GM18508 (cell line): ENCODE results near the gene NR1H2.
"Not testable (repeated sequence)": the region's sequence is repeated elsewhere in the genome, so short reads cannot be mapped to it uniquely, and the experiment has no call there.

Source experiments
- ATAC-seq: cut with Tn5 transposase; IDR thresholded peaks from one replicate; pipeline ENCODE4 v1.9.1; 2021; ENCODE audit warnings: moderate number of reproducible peaks; ENCODE audit not compliant: insufficient read depth, unreplicated experiment

The NR1H2 gene

DNA sequence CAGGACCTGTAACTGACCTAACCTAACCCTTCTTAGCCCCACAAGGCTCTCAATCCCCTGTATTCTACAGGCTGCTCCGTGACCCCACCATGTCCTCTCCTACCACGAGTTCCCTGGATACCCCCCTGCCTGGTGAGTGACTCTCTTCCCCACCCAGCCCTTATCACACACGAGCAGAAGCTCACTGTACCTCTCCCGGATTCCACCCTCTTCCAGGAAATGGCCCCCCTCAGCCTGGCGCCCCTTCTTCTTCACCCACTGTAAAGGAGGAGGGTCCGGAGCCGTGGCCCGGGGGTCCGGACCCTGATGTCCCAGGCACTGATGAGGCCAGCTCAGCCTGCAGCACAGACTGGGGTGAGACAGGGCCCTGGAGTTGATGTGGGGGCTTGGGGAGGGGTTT lies 1.3 kb downstream of the NR1H2 start:
- no peak for ATAC-seq

DNA sequence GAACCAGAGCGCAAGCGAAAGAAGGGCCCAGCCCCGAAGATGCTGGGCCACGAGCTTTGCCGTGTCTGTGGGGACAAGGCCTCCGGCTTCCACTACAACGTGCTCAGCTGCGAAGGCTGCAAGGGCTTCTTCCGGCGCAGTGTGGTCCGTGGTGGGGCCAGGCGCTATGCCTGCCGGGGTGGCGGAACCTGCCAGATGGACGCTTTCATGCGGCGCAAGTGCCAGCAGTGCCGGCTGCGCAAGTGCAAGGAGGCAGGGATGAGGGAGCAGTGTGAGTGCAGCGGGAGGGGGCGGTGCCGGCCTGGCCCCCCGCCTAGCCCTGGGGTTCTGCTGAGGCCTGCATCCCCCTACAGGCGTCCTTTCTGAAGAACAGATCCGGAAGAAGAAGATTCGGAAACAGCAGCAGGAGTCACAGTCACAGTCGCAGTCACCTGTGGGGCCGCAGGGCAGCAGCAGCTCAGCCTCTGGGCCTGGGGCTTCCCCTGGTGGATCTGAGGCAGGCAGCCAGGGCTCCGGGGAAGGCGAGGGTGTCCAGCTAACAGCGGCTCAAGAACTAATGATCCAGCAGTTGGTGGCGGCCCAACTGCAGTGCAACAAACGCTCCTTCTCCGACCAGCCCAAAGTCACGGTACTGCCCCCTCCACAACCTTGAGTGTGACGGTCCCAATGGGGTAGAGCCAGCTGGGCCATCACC lies 2.1 kb downstream of the NR1H2 start:
- ATAC-seq: no peak

DNA sequence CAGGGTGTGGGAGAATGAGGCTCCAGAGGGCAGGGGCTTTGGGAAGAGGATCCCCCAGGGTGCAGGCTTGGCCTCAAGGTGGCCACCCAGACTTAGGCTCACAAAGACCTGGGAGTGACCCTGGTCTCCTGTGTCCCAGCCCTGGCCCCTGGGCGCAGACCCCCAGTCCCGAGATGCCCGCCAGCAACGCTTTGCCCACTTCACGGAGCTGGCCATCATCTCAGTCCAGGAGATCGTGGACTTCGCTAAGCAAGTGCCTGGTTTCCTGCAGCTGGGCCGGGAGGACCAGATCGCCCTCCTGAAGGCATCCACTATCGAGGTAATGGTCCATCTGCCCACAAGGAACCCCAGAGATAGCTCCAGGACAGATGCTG lies 2.6 kb downstream of the NR1H2 start:
- ATAC-seq: no peak

DNA sequence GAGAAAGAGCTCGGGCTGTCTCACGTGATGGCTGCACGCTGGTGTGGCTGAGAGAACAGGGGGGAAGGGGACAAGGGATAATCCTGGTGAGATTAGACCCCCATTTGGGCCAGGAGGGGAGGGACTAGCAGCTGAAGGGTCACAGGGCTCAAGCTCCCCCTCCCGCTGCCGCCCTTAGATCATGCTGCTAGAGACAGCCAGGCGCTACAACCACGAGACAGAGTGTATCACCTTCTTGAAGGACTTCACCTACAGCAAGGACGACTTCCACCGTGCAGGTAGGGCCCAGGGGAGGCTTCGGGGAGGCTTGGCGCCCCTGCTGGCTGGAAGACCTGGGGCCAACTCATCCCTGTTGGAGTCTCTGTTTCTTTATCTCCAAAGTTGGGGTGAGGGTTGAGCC lies 3.3 kb downstream of the NR1H2 start:
- ATAC-seq: no peak

DNA sequence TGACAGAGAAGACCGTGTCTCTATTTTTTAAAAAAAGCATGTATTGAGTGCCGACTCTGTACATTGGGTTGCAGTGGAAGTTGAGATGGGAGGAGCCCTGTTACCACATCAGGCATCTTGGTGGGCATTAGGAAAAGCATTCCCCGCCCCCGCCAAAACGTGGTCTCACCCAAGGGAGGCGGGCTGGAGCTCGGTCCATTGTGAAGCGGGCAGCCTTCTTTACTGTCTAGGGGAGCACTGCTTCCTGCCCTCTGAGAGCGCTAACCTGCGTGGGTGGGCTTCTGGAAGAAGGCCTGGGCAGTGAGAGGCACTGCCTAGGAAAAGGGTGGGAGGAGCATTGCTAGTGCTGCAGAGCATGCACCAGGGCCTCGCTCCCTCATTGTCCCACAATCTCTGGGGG lies 3.9 kb downstream of the NR1H2 start:
- no peak for ATAC-seq

DNA sequence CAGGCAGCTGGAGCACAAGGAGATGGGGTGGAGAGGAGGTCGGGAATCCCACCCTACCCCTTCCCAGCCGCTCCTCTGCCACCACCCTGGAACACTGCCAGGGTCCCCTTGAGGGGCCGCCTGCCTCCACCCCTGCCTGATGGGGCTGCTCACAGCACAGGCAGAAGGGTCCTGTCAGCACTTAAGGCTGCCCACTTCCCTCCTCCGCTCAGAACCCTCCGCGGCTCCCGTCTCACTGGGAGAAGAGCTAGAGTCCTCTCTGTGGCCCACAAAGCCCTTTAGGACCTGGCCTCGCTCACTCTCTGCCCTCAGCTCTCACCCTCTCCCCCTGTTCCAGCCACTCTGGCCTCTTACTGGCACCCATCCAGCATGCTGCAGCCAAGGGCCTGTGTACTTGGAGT lies 4.5 kb downstream of the NR1H2 start:
- ATAC-seq: no peak

DNA sequence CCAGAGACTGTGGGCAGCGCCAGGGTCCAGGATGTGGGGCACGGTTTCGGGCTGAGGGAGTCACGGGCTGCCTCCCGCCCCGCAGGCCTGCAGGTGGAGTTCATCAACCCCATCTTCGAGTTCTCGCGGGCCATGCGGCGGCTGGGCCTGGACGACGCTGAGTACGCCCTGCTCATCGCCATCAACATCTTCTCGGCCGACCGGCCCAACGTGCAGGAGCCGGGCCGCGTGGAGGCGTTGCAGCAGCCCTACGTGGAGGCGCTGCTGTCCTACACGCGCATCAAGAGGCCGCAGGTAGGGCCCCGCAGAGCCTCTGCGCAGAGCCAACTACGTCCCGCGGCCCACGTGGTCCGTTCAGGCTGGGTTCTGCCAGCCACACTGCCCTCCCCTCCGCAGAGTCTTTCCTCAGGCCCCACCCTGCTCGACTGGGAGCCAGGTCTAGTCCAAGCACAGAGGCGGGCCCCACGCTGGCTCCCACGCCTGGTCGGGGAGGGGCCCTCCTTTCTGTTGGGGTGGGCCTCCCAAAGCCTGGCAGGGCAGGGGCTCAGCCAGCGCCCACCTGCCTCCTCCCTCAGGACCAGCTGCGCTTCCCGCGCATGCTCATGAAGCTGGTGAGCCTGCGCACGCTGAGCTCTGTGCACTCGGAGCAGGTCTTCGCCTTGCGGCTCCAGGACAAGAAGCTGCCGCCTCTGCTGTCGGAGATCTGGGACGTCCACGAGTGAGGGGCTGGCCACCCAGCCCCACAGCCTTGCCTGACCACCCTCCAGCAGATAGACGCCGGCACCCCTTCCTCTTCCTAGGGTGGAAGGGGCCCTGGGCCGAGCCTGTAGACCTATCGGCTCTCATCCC lies 5.8 kb downstream of the NR1H2 start:
- ATAC-seq: no peak

DNA sequence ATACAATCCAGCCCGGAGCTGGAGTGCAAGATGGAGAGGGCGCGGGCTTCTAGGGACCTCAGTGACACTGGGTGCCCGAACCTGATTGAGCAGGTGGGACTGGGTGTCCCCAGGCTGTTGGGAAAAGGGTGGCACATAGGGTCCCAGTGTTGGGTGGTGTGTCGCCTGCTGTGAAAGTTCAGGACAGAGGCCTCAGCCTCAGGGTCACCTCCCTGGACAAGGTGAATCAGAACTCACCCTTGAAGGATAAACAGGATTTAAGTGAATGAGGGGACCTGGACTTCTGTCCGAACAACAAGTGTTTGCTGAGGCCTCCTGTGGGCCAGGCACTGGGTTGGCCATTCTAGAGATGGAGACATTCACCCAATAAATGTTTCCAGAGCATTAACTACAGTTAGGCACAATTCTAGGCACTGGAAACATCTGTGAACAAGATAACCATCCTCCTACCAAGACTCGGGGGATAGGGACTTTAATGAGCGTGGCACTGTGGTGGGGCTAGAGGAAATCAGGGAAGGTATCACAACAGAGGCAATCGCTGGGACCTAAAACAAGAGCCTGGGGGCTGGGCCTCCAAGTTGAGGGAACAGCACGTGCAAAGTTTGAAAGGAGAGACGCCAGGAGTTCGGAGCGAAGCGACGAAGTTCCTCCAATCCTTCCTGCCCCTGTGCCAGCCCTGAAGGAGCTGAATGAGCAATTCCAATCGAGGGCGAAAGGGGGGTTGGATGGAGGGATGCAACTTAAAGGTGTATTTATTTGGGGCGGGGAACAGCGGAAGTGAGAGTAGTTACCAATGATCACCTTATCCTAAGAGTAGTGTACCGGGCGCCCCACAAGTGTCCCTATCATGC lies 7.0 kb downstream of the NR1H2 start:
- ATAC-seq: no peak

DNA sequence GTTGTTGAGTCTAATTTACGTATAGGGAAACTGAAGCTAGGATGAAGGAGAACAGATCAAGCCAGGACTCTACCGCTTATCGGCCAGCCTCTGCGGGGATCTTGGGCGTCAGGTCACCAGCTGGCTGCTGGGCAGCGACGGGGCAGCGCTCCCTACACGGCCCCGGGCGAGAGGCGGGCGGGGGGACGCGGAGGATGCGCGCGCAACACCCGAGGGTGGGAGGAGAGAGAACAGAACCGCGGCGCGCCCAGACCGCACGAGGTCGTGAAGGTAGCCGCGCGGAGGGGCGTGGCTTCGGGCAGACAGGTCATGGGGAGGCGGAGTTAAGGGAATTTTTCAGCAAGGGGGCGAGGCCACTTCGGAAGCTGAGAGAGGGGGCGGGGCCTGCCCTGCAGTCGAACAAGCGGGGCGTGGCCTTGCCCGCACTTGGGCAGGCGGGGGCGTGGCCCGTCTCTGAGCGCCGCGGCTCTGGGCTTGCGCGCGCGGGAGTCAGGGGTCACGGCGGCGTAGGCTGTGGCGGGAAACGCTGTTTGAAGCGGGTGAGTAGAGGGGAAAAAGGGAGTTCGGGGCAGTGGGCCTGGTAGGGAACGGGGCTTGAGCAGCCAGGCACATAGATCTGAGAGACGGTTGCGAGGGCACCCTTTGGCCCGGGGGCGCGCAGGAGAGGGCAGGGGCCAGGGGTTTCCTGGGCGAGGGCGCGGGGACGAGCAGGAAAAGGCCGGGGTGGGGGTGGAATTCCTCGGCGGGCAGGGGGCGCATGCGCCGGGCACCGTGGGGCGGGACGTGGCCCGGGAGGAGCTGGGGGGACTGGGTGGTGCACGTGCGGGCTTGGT lies 7.8 kb downstream of the NR1H2 start, which contains the start of gene POLD1:
POLD1 (plus strand) TSS at position 496 of the 833 bp plus-strand sequence. CDS start 14,505 bp downstream, outside the sequence.
- no peak for ATAC-seq

DNA sequence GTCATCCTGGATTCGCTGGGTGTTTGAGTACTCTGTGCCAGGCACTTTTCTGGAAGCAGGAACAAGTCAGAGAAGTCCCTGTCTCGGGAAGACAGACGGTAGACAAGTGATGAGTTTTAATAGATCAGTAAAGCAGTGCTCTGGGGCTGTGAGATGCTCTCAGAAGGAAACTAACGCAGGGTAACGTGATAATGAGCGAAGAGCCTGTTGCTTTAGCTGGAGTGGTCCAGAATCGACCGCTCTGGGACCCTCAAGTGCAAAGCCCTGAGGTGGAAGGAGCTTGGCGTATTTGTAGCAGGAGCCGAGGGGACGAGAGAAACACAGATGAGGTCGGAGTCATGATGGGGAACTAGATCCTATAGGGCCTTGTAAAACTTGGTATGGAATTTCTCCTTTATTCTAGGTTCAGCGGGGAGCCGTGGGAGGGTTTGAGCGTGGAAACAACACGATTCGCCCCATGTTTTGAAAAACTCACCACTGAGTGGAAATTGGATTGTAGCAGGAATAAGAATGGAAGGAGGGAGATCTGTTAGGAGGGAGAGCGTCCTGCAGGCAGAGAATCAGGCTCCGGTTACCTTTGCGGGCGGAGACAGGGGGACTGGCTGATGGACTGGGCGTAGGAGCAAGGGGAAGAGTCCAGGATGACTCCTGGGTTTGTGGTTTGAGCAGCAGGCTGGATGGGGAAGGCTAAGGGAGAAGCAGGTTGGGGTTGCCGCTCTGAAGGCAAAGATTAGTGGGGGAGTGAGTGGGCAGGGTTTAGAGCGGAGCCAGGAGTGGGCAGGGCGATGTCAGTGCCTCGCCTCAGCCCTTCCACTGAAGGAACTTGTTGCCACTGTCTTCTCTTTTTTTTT lies 8.7 kb downstream of the NR1H2 start:
- ATAC-seq: no peak

DNA sequence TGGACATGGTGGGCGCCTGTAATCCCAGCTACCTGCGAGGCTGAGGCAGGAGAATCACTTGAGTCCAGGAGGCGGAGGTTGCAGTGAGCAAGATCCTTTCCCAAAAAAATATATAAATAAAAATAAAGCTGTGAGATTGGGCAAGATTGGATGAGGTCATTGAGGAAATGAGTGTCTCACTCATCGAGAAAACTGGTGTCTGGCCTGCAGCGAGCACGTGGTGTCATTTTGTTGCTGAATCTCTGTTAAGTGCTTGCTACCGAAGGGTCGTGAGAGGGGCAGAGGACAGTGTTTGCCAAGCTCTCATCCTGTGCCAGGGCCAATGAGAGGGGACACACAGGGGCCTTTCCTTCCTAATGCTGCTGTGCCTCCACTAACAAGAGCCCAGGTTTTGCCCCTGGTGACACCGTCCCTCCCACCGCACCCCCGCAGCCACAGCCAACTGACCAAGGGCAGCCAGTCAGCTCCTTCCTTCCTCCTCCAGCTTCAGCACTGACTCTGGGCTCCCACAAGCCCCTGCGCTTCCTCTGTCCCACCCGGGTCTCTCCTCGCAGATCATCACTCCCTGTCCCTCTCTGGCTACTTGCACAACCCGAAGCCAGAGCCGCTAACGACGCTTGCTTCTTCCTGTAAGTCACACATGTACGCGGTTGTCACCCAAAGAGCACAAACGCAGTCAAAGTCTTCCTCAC lies 11.1 kb downstream of the NR1H2 start:
- ATAC-seq: no peak

DNA sequence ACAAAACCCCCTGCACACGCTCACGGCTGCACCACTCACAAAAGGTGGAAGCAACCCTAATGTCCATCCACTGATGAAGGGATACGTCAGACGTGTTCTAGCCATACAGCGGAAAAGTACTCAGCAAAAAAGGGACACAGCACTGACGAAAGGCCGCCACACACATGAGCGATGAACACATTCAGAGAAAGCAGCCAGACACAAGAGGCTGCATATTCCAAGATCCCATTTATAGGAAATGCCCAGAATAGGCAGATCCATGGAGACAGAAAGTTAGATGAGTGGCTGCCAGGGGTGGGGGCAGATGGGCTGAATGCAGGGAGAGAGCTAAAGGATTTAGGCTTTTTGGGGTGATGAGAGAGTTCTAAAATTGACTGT lies 11.6 kb downstream of the NR1H2 start:
- no peak for ATAC-seq

DNA sequence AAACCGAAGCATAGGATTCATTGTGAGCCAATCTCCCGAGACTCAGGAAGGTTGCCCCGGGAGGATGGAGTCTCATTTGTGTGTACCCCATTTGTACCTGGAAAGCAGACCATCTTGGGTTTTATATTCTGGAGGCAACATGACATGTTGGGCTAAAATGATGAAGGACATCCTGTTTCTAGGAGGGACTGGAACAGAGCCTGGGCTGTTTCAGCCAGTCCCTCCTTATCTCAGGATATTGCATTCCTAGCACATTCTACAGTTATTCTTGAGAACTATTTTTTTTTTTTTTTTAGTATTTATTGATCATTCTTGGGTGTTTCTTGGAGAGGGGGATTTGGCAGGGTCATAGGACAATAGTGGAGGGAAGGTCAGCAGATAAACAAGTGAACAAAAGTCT lies 14.0 kb downstream of the NR1H2 start:
- ATAC-seq: not testable (repeated sequence)

DNA sequence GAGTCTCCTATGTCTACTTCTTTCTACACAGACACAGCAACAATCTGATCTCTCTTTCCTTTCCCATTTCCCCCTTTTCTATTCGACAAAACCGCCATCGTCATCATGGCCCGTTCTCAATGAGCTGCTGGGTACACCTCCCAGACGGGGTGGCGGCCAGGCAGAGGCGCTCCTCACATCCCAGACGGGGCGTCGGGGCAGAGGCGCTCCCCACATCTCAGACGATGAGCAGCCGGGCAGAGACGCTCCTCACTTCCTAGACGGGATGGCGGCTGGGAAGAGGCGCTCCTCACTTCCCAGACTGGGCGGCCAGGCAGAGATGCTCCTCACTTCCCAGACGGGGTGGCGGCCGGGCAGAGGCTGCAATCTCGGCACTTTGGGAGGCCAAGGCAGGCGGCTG lies 14.7 kb downstream of the NR1H2 start:
- ATAC-seq: not testable (repeated sequence)

DNA sequence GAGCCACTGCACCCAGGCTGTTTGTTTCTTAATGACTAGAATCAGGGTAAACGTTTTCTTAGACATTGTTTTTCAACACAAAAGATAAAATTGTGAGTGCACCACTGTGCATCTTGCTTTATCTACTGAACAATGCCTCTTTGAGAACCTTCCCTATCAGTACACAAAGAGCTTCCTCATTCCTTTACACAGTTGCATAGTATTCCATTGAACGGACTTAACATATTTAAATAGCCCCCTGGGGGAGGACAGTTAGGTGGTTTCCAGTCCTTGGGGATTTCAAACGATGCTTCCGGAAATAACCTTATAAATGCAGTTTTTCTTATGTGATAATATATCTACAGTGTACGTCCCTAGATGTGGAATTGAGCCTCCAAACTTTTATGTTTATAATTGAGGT lies 16.5 kb downstream of the NR1H2 start:
- no peak for ATAC-seq

DNA sequence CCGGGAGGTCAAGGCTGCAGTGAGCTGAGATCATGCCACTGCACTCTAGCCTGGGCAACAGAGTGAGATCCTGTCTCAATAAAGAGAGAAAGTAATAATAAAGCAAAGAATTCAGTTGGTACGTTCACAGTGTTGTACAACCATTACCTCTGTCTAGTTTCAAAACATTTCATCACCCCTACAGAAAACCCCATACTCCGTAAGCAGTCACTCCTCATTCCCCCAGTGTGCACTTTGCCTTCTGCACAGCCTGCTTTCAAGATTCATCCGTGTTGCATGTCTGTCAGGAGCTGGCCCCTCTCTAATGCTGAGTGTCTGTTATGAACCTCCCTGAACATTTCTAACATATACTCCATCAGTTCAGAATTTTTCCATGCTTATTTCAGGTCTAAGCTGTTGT lies 17.3 kb downstream of the NR1H2 start:
- no peak for ATAC-seq

DNA sequence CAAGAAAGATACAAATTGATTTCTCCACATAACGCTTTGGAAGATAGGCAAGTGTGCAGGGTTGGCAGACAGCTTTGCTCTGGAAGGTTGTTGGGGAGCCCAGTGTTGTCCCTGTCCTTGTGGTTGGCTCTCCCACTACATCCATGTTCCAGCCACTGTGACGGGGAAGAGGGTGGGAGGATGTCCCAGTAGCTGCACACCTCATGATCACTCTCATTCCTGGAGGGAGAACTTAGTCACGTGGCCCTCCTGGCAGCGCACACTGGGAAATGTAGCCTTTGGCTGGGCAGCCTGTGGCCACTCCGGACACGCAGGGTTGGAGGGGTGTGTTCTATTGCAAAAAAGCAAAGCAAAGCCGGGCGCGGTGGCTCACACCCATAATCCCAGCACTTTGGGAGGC lies 17.8 kb downstream of the NR1H2 start:
- no peak for ATAC-seq

DNA sequence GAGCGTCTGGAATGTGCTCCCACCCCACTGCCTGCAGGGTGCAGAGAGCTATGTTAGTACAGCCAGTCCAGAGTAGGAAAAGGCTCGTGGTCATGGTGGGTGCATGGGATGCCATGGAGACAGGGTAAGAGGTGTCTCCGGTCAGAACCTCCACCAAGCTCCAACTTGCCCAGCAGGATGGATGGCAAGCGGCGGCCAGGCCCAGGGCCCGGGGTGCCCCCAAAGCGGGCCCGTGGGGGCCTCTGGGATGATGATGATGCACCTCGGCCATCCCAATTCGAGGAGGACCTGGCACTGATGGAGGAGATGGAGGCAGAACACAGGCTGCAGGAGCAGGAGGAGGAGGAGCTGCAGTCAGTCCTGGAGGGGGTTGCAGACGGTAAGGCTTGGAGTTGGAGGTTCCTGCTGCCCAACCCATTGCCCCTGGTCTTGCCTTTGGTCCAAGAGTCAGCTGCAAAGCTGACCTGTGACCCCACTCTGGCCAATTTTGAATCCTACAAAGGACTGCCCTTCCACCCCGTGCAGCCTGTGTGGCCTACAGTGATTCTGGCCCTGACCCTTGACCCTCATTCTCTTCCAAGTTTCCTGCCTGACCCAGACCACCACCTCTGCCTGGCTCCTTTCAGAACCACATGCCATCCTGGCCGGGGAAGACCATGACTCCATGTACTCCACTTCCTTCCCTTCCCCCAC lies 22.6 kb downstream of the NR1H2 start:
- ATAC-seq: no peak
